Psoas muscle (tissue), 8 donors: Measurements from ENCODE around the gene RAB12. TPM values are rescaled to one million over a fixed set of nuclear protein-coding genes. Genes with fewer than 3 reads are reported as not detected.

Experiments
- ATAC-seq, 4 donors: fragments of 200-7000 bp; cut with Tn5 transposase; one replicate each; pipeline ENCODE4 v1.9.1; 2020; ENCODE audit warnings: moderate library complexity in 3 of 4, mild to moderate bottlenecking in 2 of 4
- DNase-seq, 2 donors: peaks; one replicate each; pipeline ENCODE4 v3.0.0-alpha.2; 2020
- H3K27ac ChIP-seq: fragments of 200-600 bp; one replicate; pipeline ENCODE4 v1.8.0; 2022
- H3K27me3 ChIP-seq, 3 donors: fragments of 200-600 bp in 1 of 3; one replicate each; pipeline versions ENCODE4 v1.6.1 to v1.8.0; 2013 to 2022; ENCODE audit warnings: low read length in 2 of 3, mild to moderate bottlenecking in 2 of 3, moderate library complexity in 1 of 3; ENCODE audit not compliant: insufficient read depth in 3 of 3
- H3K36me3 ChIP-seq, 2 donors: fragments of 200-600 bp in 1 of 2; one replicate each; pipeline versions ENCODE4 v1.6.1 to v1.8.0; 2013 to 2022; ENCODE audit warnings: low read depth in 1 of 2, mild to moderate bottlenecking in 1 of 2, moderate library complexity in 1 of 2; ENCODE audit not compliant: insufficient read depth in 1 of 2
- H3K4me1 ChIP-seq: fragments of 200-600 bp; one replicate; pipeline ENCODE4 v1.8.0; 2022
- H3K4me3 ChIP-seq: fragments of 200-600 bp; one replicate; pipeline ENCODE4 v1.8.0; 2022; ENCODE audit warnings: mild to moderate bottlenecking
- H3K9me3 ChIP-seq: fragments of 200-600 bp; one replicate; pipeline ENCODE4 v1.8.0; 2022
- WGBS, 3 donors: extraction: QIAGEN DNeasy Blood & Tissue Kit; methylation state at CpG; one replicate each; pipeline versions ENCODE4 v1.1.6 to v1.1.7; 2013; 5-methylcytosine and 5-hydroxymethylcytosine counted together
- intact Hi-C, 2 donors: fragments of 100-400 bp; cut with DNase I; formaldehyde crosslinking; loops; one replicate each; pipeline versions ENCODE4 v1.11.0 to v1.14.2; 2022
- polyA plus RNA-seq, 3 donors: library from polyadenylated mRNA; stranded (reverse); fragments of 200-250 nt; gene quantifications; one replicate each; pipeline ENCODE4 v1.2.3, GENCODE V29; 2013
- total RNA-seq, 4 donors: library from RNA; stranded (reverse); fragmentation: NEBNext Ultra II Directional in 2 of 4; extraction: Animal tissue kit (Norgen Biotek cat#: 25700) in 2 of 4; gene quantifications; one replicate each; pipeline versions ENCODE4 v1.2.1 to v1.2.4, GENCODE V29; 2021 to 2023
- TF ChIP-seq, protein P1 (sequence below): fragments of 200-600 bp; IDR thresholded peaks from one replicate; pipeline ENCODE4 v1.8.0; 2022; ENCODE audit warnings: antibody characterized with exemption
- donor health status: healthy with polysubstance abuse.
- donor health status: DM: no; HTN: no; CAD: no; lungs with moderate emphysema.
- donor health status: Bipolar disorder and iron deficiency.
- donor health status: healthy.
- donor health status: DM: yes; HTN: yes; CAD: no.
- donor health status: DM: no; HTN: no; CAD: no.
- donor health status: DM: no; HTN: no; CAD: no.
- donor health status: DM: yes; HTN: yes; CAD: no.

Gene RAB12
- total and polyA plus RNA-seq, 7 donors, result 49.0 to 239 (median 111) TPM

DNA sequence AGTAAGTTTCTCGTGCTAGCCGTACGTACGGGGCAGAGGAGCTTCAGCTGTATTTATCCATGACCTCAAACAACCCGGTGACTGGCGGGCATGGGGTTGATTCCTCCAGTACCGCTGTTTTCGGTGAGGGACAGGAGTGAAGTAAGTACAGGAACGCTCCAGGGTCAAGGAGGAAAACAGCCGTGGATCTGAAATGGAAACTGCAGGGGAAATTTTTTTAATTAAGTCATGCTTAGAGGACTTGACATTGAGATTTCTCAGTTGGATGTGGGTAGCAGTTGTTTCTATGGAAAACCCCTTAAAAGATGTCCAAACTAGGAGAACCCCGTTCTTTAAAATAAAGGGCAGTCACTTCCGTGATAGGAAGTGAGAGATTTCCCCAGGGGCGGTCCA, 1.2 kb downstream of the RAB12 start:
- intact Hi-C loops, result no loop called here
- Histone ChIP-seq H3K9me3 (no peaks in the 10 kb centered on the region), H3K4me3 (peak overlapping the region; percentile 95), H3K4me1 (peaks cover 52% of the 10 kb centered on the region), H3K36me3 (peaks cover 0 to 4% of the 10 kb centered on the region in 2 donors), H3K27ac (peak overlapping the region; percentile 94), H3K27me3 (no peaks in the 10 kb centered on the region)
- DNase-seq, result no peak
- TF ChIP-seq, protein P1, sequence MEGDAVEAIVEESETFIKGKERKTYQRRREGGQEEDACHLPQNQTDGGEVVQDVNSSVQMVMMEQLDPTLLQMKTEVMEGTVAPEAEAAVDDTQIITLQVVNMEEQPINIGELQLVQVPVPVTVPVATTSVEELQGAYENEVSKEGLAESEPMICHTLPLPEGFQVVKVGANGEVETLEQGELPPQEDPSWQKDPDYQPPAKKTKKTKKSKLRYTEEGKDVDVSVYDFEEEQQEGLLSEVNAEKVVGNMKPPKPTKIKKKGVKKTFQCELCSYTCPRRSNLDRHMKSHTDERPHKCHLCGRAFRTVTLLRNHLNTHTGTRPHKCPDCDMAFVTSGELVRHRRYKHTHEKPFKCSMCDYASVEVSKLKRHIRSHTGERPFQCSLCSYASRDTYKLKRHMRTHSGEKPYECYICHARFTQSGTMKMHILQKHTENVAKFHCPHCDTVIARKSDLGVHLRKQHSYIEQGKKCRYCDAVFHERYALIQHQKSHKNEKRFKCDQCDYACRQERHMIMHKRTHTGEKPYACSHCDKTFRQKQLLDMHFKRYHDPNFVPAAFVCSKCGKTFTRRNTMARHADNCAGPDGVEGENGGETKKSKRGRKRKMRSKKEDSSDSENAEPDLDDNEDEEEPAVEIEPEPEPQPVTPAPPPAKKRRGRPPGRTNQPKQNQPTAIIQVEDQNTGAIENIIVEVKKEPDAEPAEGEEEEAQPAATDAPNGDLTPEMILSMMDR, result no peak
- 4 to 5% (median 5%) methylated on average over 13 of the region's 13 CpGs for WGBS, 3 donors
- ATAC-seq, result peak in 3 of 4 donors; percentile 47 to 67 (median 55)

- ATAC-seq (no peak), DNase-seq (no peak)
- 90 to 95% (median 94%) methylated on average over 17 of the region's 17 CpGs for WGBS, 3 donors
- Histone ChIP-seq H3K9me3 (no peaks in the 10 kb centered on the region), H3K27ac (peak overlapping the region; percentile 73), H3K4me1 (peaks cover 64% of the 10 kb centered on the region), H3K27me3 (no peaks in the 10 kb centered on the region), H3K36me3 (peaks cover 0 to 4% of the 10 kb centered on the region in 2 donors), H3K4me3 (peak overlapping the region; percentile 95)
- intact Hi-C loops, result no loop called here
- TF ChIP-seq, protein P1, result no peak
These were observed 2.8 kb downstream of the RAB12 start for GRCh38 chr18:8611916-8612576.

GRCh38 chr18:8614875-8615274, 5.6 kb downstream of the RAB12 start:
- WGBS, 3 donors, result 69 to 91% (median 79%) methylated on average over 12 of the region's 12 CpGs
- no peaks in the 10 kb centered on the region for H3K27me3 ChIP-seq
- no peaks in the 10 kb centered on the region for H3K9me3 ChIP-seq
- intact Hi-C loops, result no loop called here
- peak overlapping the region; percentile 73 for H3K27ac ChIP-seq
- H3K36me3 ChIP-seq, result peaks cover 0 to 4% of the 10 kb centered on the region in 2 donors
- H3K4me1 ChIP-seq, result peaks cover 60% of the 10 kb centered on the region
- DNase-seq (no peak), ATAC-seq (peak in 1 of 4 donors; percentile 3)
- TF ChIP-seq, protein P1, result no peak
- H3K4me3 ChIP-seq, result peak overlapping the region; percentile 41

DNA sequence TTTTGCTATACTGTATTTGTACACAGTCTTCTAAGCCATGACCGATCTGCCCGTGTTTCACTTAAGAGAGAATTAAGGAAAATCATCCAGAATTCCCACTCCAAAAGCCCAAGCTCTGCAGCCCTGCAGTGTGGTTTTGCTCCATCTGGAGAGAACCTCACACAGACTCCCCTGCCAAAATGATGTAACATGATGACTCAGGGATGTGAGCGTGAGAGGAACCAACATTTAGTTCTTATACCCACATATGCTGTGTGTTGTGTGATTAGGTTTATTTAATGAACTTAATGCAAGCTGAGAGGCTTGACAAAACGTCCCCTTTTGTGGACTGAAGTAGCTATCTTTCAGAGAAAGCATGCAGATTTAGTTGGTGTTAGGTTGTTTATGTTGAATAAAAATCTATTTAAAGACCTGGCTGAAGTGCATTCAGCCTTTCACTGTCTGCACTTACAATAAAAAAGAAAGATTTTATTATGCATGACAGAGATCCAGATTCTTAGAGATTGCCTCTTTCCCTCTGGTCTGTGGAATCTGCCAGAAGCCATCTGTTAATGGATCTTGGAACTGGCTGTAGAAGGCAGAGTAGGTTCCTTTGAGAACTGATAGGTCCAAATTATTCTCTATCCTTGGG, 6.3 kb downstream of the RAB12 start:
- TF ChIP-seq, protein P1, result no peak
- DNase-seq (no peak), ATAC-seq (peak; percentile 80 to 91 (median 87))
- Histone ChIP-seq H3K4me3 (peak overlapping the region; percentile 41), H3K27me3 (no peaks in the 10 kb centered on the region), H3K9me3 (no peaks in the 10 kb centered on the region), H3K36me3 (peaks cover 0 to 4% of the 10 kb centered on the region in 2 donors), H3K27ac (peak overlapping the region; percentile 73), H3K4me1 (peaks cover 66% of the 10 kb centered on the region)
- WGBS, 3 donors, result 16 to 25% (median 19%) methylated on average over 4 of the region's 4 CpGs
- intact Hi-C loops, result no loop called here
